ENCODE measurements around the gene PTH1R.

DNA sequence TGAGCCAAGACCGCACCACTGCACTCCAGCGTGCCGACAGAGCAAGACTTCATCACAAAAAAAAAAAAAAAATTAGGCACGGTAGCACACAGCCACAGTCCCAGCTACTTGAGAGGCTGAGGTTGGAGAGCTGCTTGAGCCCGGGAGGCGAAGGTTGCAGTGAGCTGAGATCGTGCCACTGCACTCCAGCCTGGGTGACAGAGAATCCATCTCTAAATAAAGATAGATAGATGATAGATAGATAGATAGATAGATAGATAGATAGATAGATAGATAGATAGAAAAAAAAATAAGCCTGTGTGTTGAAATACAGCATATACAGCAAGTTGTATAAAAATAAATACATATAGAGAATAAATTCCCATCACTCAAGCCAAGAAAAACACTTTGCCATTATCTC is 37.3 kb downstream of the PTH1R start:
- TF ChIP-seq, protein P1, sequence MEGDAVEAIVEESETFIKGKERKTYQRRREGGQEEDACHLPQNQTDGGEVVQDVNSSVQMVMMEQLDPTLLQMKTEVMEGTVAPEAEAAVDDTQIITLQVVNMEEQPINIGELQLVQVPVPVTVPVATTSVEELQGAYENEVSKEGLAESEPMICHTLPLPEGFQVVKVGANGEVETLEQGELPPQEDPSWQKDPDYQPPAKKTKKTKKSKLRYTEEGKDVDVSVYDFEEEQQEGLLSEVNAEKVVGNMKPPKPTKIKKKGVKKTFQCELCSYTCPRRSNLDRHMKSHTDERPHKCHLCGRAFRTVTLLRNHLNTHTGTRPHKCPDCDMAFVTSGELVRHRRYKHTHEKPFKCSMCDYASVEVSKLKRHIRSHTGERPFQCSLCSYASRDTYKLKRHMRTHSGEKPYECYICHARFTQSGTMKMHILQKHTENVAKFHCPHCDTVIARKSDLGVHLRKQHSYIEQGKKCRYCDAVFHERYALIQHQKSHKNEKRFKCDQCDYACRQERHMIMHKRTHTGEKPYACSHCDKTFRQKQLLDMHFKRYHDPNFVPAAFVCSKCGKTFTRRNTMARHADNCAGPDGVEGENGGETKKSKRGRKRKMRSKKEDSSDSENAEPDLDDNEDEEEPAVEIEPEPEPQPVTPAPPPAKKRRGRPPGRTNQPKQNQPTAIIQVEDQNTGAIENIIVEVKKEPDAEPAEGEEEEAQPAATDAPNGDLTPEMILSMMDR (IDR thresholded peaks at IDR 0.05): no peak
- no peak for TF ChIP-seq POLR2A (IDR thresholded peaks at IDR 0.05; ENCODE audit: low read depth)

All from esophagus muscularis mucosa (tissue), 3 donors.